NK-92 treated with Interleukin-12 subunit alpha and Interleukin-12 subunit beta, amount 100 ng/mL, for 24 hours (cell line): ENCODE measurements around the gene PAPSS1.

Experiments
- DNase-seq: peaks from one replicate; lab custom pipeline; 2025; lab: John Stamatoyannopoulos, UW

PAPSS1 gene

DNA sequence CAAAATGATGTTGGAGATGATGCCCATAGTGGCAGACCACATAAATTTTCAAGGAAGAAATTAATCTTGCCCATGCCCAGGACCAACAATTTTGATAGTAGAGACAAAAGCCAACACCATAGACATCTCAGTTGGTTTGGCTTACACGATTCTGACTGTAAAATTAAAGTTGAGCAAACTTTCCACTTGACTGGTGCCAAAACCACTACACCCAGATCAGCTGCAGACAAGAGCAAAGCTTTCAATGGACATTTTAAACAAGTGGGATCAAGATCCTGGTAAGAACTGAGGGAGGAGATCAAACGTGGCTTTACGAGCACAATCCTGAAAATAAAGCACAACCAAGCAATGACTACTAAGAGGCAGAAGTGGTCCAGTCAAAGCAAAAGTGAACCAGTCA is 90.7 kb downstream of the PAPSS1 start:
- DNase-seq = no peak

DNA sequence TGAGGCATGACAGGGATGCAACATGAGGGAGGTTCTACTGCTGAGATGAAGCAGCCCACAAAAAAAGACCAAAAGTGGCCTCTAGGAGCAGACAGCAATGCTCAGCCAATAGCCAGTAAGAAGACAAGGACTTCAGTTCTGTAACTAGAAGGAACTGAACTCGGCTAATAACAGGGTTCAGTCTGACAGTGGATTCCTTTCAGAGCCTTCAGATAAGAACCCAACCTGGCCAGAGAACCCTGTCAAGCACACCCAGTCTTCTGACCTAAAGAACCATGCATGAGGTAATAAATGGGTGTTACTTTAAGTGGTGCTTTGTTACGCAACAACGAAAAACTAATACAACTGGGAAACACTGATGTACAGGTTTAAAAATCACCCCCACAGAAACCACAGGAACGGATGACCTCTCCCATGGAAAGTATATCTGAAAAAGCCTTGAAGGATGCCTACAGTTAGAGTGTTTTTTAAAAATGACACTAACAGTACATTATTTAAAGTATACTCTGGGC is 94.6 kb downstream of the PAPSS1 start:
- DNase-seq = no peak

DNA sequence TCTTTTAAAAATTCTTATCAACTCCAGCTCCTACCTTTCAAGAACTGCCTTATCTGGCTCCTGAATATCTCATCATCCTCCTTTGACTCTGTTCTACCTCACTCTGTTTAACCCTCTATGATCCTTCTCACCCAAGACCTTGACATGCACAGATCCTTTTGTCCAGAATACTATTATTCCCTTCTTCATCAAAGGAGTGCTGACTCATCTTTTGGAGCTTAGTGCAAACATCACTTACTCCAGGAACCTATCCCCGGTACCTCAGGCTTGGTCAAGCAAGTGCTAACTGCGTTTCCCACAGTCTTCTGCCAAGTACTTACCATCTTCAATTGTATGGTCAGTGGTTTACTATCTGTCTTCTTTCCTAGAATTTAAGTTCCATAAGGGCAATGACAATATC is 96.0 kb downstream of the PAPSS1 start:
- no peak for DNase-seq

DNA sequence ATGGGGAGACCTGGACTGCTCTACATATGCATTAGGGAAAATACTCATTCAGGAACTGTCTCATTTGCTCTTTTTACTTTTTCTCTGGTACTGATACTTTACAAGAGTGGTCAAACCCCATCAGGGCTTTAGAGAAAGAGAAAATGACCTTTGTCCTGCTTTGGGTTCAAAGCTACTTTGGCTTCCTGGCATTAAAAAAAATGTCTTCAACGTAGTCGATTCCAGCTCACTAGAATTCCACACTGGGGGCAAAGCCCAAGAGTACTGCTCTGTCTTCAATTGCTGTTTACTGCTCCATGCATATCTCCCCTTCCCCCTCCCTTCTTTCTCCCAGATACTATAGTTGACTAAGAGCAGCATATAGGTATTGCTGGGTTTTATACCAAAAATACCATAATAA is 98.0 kb downstream of the PAPSS1 start:
- DNase-seq = no peak

DNA sequence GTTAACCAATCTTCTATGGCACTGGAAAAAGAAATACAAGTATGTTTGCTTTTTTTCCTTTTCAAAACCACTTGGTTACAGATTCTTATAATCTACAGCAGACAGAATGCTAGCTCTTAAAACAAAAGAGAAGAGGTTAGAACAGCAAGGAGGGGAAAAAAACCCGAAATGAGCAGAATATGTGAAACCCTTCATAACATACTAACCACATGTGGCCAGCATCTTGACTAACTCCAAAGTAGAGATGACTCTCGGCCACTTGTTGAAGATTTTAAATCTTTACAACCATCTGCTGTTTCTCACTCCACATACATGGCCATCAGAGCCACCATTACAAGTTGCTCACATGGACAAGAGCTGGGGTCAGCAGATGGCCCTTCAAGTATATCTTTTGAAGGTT is 100.3 kb downstream of the PAPSS1 start:
- no peak for DNase-seq

DNA sequence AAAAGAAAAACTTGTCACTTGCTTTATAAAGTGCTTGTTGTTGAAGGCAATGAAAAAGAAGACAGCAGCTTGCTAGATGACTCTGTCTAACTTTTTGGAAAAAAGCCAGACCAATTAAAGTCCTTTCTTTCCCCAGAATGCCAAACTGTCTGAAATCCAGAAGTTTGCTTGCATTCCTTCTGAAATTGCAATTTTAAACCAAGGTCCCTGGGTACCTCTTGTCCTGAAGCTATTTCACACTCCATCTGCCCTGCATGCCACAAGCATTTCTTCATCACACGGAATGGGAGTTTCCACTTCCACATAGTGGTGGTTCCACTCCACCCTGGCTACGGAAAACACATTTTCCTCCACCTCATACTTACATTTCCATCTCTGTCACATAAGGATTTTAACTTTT is 101.0 kb downstream of the PAPSS1 start:
- DNase-seq = no peak

DNA sequence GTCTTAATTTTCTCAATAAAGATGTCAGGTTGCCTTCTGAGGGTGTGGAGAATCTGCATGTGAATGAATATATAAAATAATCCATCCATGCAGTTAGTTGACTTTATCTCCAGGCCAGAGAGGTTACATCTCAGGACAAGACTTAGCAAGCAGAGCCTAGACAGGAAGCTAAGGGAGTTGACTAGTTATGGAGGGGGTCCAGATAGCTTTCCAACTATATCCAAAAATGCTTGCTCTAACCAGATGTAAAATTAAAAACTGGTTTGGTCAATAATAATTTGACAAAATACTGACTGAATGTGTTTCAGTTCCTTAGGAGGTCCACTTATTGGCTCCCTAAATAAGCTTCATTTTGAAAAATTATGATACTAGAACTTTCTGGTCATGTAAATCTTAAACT is 101.4 kb downstream of the PAPSS1 start:
- no peak for DNase-seq

DNA sequence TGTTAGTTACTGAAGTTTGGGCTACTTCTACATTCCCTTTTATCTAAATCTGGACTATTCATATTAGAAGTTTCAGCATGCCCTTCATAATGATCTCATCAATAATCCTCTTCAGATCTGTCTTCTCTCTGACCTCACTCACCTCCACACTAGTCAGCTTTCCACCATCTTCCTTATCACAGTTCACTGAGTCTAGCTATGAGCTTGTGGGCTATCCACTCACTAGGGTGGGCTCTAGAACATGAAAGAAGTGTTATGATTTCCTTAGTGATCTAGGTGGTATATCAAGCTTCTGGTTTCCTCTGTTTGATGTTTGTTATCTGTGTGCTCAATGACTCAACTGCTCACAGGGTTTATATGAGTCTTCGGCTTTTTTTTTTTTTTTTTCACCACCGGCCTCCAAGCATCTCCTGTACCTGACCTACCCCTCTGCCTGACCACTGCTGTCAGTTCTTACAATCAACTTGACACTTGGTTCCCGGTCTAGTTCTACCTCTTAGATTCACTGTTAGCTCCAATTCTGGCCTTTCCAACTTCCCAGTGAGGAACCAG is 103.1 kb downstream of the PAPSS1 start:
- no peak for DNase-seq

DNA sequence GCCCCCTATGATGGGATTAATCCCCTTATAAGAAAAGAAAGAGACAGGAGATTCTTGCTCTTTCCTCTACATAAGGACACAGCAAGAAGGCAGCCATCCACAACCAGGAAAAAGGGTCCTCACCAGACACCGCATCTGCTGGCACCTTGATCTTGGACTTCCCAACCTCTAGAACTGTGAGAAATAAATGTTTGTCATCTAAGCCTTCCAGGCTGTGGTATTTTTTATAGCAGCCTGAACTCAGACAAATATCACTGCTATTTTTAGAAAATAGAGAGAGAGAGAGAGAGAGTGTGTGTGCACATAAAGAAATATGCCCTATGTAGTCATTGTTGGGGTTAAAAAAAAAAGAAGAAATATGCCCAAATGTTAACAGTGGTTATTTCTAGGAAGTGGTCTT is 104.2 kb downstream of the PAPSS1 start:
- no peak for DNase-seq

DNA sequence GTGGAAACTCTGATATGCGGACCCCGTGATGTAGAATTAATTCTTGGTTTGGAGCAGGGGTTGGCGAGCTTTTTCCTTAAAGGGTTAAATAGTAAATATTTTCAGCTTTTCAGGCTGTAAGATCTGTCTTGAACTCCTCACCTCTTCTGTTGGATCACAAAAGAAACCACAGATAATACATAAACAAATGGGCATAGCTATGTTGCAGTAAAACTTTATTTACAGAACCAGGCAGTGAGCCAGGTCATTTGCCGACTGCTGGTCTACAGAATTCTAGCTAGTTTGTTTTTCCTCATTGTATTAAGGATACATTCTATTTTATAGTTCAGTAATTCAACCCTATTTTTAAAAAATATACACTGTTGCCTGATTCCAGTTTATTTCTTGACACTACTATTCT is 116.6 kb downstream of the PAPSS1 start:
- no peak for DNase-seq

DNA sequence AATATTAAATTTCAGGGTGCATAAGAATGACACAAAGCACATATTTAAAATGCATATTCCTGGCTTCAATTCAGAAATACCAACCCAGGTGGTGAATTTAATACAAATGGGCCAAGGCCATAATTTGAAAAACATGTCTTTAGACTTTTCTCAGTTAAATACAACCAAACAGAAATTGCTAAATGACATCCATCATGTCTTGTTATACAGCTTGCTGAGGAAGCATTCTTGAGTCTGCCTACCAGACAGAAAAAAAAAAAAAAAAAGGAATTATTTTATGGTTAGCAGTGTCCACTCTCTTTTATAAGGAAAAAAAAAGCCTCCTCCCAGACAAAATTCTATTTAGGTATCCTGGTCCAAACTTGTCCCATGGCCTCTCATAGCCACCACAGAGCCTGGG is 119.1 kb downstream of the PAPSS1 start:
- DNase-seq = no peak

DNA sequence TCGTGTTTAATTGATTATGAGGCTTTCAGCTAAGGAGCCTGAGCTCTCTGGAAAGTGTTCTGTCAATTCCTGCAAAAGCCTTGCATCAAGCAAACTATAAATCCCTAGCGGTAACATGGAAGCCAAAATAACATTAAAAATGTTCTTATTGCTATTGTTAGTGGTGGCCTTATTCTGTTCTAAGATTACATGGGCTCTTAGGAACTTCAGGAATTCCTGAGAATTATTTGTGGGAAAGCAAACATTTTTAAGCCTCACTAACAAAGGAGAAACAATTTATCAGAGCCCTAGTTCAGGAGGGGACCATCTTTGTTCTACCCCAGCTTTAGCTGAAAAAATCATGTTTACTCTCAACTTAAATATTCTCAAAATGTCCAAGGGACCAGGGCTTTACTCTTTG is 119.6 kb downstream of the PAPSS1 start:
- no peak for DNase-seq

DNA sequence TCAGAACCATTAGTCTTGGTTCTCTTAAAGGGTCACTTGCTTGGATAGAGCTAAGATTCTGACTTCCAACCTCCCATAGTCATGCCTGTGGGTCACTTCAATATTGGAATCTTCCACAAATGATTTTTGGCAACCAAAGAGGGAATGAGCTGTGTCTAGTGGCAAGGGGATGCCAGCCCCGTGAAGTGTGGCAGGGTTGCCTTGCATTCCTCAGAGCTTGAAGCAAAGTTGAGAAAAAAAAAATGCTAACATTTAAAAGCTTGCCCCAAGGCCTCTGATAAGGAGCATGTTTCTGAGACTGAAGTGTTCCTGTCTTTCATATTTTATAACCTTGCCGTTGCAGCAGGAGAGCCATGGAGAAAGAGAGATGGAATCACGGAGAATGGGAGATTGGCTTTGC is 120.2 kb downstream of the PAPSS1 start:
- DNase-seq = no peak

DNA sequence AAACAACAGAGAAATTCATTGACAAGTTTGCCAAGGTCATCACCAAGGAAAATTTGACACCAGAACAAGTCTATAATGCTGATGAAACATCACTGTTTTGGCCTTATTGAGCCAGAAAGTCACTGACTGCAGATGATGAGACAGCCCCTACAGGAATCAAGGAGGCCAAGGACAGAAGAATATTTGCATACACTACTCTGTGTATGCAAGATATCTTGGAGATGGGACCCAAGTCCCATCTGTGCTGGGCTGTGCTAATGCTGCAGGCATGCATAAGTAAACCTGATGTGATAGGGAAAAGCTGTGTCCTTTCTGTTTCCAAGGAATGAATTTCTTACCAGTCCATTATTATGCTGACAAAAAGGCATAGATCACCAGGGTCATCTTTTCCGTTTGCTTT is 126.8 kb downstream of the PAPSS1 start:
- no peak for DNase-seq

DNA sequence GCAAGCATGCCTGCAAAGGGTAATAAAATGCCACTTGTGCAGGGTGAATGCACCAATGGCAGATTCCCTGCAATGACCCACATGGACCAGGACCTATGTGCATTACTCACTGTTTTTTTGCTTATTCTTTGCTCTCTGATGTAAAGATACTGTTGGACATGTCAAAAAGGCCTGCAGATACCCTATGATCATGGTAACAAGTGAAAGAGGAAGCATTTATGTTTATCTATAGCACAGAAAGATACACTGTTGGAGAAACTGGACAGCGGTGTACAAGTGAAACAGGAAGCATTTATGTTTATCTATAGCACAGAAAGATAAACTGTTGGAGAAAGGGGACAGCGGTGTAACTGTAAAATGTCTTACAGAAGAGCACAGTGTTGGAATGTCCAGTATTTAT is 127.5 kb downstream of the PAPSS1 start:
- DNase-seq = no peak

DNA sequence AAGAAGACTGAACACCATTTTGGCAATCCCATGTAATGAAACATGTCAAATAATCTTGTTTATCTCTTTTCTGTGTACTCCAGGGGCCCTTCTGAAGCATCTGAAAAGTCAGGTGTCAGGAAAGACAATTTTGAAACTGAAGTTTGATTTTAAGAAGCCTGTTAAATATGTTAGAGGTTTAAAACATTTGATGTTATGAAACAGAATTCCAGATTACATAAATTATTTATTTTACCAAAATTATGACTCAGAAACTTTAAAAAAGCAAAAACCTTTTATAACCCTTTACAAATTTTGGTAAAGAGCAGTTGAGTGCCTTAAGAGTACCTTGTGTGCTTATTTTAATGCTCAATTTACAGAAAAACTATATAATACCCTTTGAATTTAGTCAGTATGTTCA is 130.8 kb downstream of the PAPSS1 start:
- DNase-seq = no peak

DNA sequence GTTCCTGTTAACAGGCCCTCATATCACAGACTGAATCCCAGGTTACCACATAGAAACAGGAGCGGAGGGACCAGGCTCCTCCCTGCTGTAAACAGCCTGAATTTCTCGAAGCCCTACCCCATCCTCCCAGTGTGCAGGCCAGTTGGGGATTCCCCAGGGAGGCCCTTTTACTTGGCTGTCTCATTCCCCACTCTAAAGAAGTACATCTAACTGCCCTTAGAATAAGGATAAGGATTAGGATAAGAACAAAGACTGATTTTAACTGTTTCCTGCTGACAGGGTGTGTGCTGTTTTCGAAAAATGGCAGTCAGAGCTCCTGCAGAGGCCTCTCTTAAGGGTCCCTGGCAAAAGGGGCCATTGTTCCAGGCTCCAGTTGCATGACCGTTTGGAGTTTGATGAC is 133.7 kb downstream of the PAPSS1 start:
- no peak for DNase-seq

DNA sequence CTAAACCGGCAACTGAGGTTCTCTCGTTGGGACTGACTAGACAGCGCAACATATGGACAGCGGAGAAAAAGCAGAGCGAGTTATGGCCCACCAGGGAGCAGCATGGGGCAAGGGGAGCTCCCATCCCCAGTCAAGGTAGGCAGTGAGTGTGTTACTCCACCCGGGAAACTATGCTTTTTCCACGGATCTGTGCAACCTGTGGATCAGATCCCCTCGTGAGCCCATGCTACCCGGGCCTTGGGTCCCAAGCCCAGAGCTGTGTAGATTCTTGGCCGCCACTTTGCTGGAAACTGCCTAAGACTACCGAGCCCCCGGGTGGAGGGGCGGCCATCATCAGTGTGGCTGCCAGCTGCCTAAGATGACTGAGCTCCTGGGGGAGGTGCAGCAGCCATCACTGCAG is 140.9 kb downstream of the PAPSS1 start:
- no peak for DNase-seq

DNA sequence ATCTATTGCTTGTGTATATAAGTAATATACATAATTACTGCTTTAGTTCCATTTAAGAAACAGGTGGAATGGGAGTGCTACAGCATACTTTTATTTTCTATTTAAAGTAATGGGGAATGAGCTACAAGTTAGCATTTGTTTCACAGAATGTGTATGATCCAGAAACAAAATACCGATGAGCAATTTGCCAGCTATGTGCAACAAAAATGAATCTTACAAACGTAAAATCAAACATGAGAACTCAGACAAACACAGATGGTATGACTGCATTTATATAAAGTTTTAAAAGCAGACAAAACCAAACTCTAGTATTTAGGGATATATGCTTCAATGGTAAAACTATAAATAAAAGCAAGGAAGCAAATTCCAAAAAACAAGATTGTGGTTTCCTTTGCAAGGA is 141.7 kb downstream of the PAPSS1 start:
- DNase-seq = no peak

DNA sequence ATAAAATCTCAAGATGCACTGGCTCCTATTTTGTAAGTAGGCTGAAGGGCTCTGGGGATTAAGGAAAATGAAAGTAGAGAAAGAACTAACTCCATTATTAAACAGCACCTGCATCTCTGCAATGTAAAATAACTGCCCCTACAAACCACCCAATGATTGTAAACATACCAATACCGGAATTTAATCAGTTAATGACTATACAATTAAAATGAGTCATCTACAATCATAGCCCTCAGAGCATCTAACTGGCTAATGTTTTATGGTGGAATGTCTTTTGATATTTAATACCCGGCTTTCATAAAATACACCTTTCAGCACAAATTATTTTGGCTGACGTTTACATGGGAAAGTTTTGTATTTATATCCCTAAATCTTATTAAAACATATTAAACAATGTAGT is 142.3 kb downstream of the PAPSS1 start:
- no peak for DNase-seq

DNA sequence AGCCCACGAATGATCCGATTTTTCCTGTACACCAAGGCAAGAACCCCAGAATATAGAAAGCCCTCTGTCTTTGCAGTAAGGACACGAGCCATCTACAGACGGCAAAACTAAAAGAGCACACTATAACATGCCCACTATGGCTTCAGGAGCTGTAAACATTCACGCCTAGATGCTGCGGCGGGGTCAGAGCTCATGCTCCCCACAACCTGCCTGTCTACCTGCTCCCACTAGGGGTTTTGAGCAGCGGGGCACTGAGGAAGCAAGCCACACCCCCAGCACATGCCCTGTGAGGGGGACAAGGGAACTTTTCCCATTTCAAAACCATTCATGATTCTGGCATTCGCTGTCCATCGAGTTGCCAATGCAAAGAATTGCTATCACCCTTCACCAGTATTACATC is 144.8 kb downstream of the PAPSS1 start:
- no peak for DNase-seq

DNA sequence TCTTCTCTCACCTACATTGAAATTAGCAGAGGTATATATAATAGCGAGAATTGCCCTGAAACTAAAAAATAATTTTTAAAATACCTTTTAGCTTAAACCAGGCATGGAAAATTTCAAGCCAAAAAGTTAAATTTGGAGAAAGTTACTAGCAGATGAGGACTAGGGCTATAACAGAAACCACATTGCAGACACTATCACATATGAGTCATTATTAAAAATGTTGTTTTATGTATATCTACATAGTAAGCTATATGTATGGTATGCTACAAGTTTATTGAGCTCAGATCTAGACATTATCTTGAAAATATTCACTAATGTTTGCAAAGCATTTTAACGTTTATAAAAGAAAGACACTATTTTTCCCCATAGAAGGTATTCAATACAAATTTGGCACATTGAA is 147.8 kb downstream of the PAPSS1 start:
- no peak for DNase-seq

DNA sequence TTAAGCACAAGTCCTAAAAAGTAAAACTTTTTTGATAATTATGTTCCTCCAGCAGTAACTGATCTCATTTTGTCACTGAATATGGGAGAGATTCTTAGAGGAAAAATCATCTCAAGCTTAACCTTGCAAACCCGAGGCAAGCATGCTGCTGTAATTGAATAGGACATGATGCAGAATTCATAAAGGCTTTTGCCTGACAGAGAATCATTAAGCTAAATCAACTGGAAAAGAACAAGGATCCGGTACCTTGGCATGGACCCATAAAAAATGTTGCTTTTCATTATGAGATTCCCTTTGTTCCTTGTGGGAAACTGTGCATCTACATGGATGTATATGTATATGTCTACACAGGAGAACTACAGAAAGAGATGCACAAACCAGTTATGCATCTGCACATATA is 149.1 kb downstream of the PAPSS1 start:
- DNase-seq = no peak

DNA sequence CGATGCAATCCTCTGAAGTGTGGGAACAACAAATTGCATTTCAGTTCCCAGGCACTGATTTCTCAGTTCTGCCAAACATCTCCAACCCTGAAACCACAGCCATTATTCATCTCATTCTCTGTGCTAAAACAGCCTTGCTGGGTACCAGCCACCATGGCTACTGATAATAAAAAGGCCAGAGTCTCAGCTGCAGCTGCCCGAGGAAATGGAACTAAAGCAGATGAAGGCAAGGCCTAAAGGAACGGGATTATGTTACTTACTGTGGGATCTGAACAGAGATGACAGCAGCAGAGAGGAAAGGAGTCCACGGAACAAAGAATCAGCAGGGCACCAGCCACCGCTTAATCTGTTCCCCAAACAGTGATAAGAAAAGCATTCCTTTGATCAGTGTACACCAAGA is 155.7 kb downstream of the PAPSS1 start:
- DNase-seq = no peak
